ENCODE measurements around the gene TBC1D22A. TPM values are rescaled to one million over a fixed set of nuclear protein-coding genes. Genes with fewer than 3 reads are reported as not detected.

Gene TBC1D22A
- total and polyA plus RNA-seq, 9 of the 15 experiments (the other 6 are each of a cell fraction or from before 2014, with no cell fraction given): 0.20 to 11.5 (median 5.2) TPM

DNA sequence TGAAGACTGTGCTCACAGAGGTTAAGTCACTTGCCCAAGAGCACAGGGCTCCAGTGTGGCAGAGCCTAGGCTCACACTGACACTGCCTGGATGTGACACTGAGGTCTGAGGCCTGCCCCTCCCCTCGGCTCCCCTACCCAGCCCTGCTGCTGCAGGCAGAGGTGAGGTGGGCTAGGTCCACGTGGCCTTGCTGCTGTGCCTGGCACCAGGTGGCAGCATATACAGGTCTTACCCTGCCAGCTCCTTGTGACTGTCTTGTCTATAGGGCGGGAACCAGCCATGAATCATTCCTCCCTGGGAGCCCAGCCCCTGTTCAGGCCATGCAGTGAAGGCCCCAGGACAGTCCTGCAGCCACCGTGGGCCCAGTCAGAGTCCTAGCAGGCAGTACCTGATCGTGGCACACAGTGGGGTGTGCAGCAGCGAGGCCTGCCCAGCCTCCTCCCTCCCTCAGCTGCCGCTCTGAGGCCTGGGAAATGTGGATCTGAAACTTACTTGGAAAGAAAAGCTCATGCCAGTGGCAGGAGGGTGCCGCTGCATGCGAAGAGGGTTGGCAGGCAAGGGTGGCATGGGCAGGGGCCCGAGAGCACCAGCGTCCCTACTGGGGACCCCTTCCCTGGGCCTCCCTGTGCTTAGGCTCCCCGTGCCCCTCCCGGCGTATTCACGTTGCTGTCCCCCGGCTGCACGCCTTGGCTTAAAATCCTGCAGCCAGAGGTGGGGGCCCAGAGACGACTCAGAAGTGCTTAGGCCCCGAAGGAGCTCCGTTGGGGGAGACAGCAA, 23.2 kb upstream of the TBC1D22A start:
- ChIA-PET POLR2A (interaction anchor here (0.7 to 3.9 kb wide), 3 partner anchors 17 to 23 kb away, joined by 3 to 21 read pairs (median 3); partner anchors contain the start of gene TBC1D22A), CTCF (ENCODE audit: low intra/inter-chr PET ratio) (no interaction called here)
- Histone ChIP-seq H3K79me2 (ENCODE audit: control insufficient read depth, insufficient read depth, low read length) (peaks cover 29% of the 10 kb centered on the region), H3K9me3 (replicated peaks; ENCODE audit: control insufficient read depth, insufficient read depth, low read depth, low read length) (no peaks in the 10 kb centered on the region), H4K20me1 (replicated peaks; ENCODE audit: control insufficient read depth, insufficient read depth, low read length) (no peaks in the 10 kb centered on the region), H3K4me1 (replicated peaks in 1 of 2; ENCODE audit: control insufficient read depth in 2 of 2, insufficient read depth in 2 of 2, low read length in 2 of 2) (peaks cover 5 to 35% of the 10 kb centered on the region in 2 experiments; a peak in 4 of 5 replicates), H2AFZ (ENCODE audit: low read depth, low read length) (no peak overlapping the region), H3K36me3 (ENCODE audit: control insufficient read depth, insufficient read depth, low read length) (no peaks in the 10 kb centered on the region; the same call in 2 of the 3 replicates), H3K4me3 (no peak overlapping the region), H3K9ac (ENCODE audit: insufficient read depth in 1 of 2, low read depth in 2 of 2, low read length in 2 of 2) (no peak overlapping the region), H3K27ac (ENCODE audit: extremely low read depth, low read depth, low read length) (no peak overlapping the region), H3K27me3 (ENCODE audit: control insufficient read depth in 2 of 2, insufficient read depth in 2 of 2, low read length in 2 of 2) (no peaks in the 10 kb centered on the region), H3K9me1 (ENCODE audit: control insufficient read depth, insufficient read depth, low read length) (no peaks in the 10 kb centered on the region), H3K4me2 (ENCODE audit: insufficient read depth, low read length) (peak overlapping the region; percentile 24; the same call in 1 of the 2 replicates)
- no TSS peak for BruUV-seq (replicated peaks)
- TF ChIP-seq ZNF431 (CRISPR knock-in tag; IDR thresholded peaks at IDR 0.05): no peak
- TF ChIP-seq, protein P1, sequence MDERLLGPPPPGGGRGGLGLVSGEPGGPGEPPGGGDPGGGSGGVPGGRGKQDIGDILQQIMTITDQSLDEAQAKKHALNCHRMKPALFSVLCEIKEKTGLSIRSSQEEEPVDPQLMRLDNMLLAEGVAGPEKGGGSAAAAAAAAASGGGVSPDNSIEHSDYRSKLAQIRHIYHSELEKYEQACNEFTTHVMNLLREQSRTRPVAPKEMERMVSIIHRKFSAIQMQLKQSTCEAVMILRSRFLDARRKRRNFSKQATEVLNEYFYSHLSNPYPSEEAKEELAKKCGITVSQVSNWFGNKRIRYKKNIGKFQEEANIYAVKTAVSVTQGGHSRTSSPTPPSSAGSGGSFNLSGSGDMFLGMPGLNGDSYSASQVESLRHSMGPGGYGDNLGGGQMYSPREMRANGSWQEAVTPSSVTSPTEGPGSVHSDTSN (CRISPR knock-in tag; IDR thresholded peaks at IDR 0.05; ENCODE audit: low read depth): no peak
- TF ChIP-seq, protein P1 (tag; conservative IDR thresholded peaks at IDR 0.05; ENCODE audit: low read depth): peak; percentile 65; the same call in 1 of the 2 replicates
- no peak for TF ChIP-seq ZNF23 (CRISPR knock-in tag; IDR thresholded peaks at IDR 0.05)
- no peak for TF ChIP-seq BMI1 (IDR thresholded peaks at IDR 0.05; ENCODE audit: low read length)
- TF ChIP-seq, protein P2, sequence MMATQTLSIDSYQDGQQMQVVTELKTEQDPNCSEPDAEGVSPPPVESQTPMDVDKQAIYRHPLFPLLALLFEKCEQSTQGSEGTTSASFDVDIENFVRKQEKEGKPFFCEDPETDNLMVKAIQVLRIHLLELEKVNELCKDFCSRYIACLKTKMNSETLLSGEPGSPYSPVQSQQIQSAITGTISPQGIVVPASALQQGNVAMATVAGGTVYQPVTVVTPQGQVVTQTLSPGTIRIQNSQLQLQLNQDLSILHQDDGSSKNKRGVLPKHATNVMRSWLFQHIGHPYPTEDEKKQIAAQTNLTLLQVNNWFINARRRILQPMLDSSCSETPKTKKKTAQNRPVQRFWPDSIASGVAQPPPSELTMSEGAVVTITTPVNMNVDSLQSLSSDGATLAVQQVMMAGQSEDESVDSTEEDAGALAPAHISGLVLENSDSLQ (IDR thresholded peaks at IDR 0.05): peak; percentile 83
- peak; percentile 68 for TF ChIP-seq MEIS2 (IDR thresholded peaks at IDR 0.05; ENCODE audit: partially characterized antibody)
- intact Hi-C loops (cut with micrococcal nuclease): no loop called here
- 66% methylated on average over 17 of the region's 20 CpGs for WGBS (ENCODE audit: insufficient coverage, low coverage, missing lambda C conversion rate)
- ATAC-seq (no peak), FAIRE-seq (no peak), DNase-seq (ENCODE audit: extremely low read depth in 1 of 4, low spot score in 3 of 4) (peak in 2 of 4 experiments; percentile 21 to 22)
- in situ Hi-C loops (cut with MboI): no loop called here

Data from K562 (cell line).